GM10266 (cell line): ENCODE results near the gene ZBTB43.

Experiments used
- DNase-seq: peaks from one replicate; pipeline ENCODE4 v3.0.0; 2012; ENCODE audit errors: extremely low spot score
- CTCF ChIP-seq: IDR thresholded peaks from 2 replicates; pipeline ENCODE4 v1.5.1; 2012; ENCODE audit warnings: mild to moderate bottlenecking, low read depth; ENCODE audit not compliant: control insufficient read depth, insufficient read depth; ENCODE audit errors: missing control alignments

Gene ZBTB43

GRCh38 chr9:126829035-126829434 lies 24.2 kb downstream of the ZBTB43 start:
- TF ChIP-seq CTCF: no peak
- DNase-seq: no peak

- no peak for DNase-seq
- no peak for TF ChIP-seq CTCF
These were observed 26.0 kb downstream of the ZBTB43 start for GRCh38 chr9:126830827-126831226.

- TF ChIP-seq CTCF: no peak
- DNase-seq: no peak
These were observed 27.6 kb downstream of the ZBTB43 start for GRCh38 chr9:126832440-126832839.

GRCh38 chr9:126833020-126833419 lies 28.2 kb downstream of the ZBTB43 start:
- no peak for DNase-seq
- no peak for TF ChIP-seq CTCF

- no peak for TF ChIP-seq CTCF
- no peak for DNase-seq
These were observed 29.0 kb downstream of the ZBTB43 start for GRCh38 chr9:126833710-126834345.

GRCh38 chr9:126834672-126835071 lies 29.8 kb downstream of the ZBTB43 start:
- no peak for DNase-seq
- TF ChIP-seq CTCF: no peak

- DNase-seq: no peak
- TF ChIP-seq CTCF: no peak
These were observed 31.4 kb downstream of the ZBTB43 start for GRCh38 chr9:126836216-126836615.
